Ovary (tissue), 9 donors: ENCODE results near the gene C9. TPM values are rescaled to one million over a fixed set of nuclear protein-coding genes. Genes with fewer than 3 reads are reported as not detected.

Source experiments
- DNase-seq, 5 donors: peaks; one replicate each; pipeline ENCODE4 v3.0.0-alpha.2; 2019 to 2020
- H3K27ac ChIP-seq, 2 donors: fragments of 200-600 bp; one replicate each; pipeline versions ENCODE4 v1.5.1 to v1.8.0; 2019 to 2022
- H3K27me3 ChIP-seq: fragments of 200-600 bp; one replicate; pipeline ENCODE4 v1.8.0; 2022
- H3K36me3 ChIP-seq: fragments of 200-600 bp; sonication (generic); one replicate; pipeline ENCODE4 v1.5.1; 2019
- H3K4me1 ChIP-seq: one replicate; pipeline ENCODE4 v1.8.1; 2013; ENCODE audit warnings: mild to moderate bottlenecking, moderate library complexity; ENCODE audit not compliant: insufficient read depth
- H3K4me3 ChIP-seq: fragments of 200-600 bp; sonication (generic); one replicate; pipeline ENCODE4 v1.5.1; 2017
- H3K9me3 ChIP-seq, 2 donors: fragments of 200-600 bp in 1 of 2; sonication (generic) in 1 of 2; one replicate each; pipeline versions ENCODE4 v1.5.1 to v1.8.1; 2013 to 2019; ENCODE audit warnings: mild to moderate bottlenecking in 1 of 2, moderate library complexity in 1 of 2
- EP300 ChIP-seq: sonication (generic); formaldehyde crosslinking; IDR thresholded peaks from one replicate; pipeline ENCODE4 v1.6.1; 2017; ENCODE audit warnings: antibody characterized with exemption
- POLR2A ChIP-seq: fragments of 450-650 bp; IDR thresholded peaks from one replicate; pipeline ENCODE4 v1.6.1; 2017; ENCODE audit warnings: antibody characterized with exemption, mild to moderate bottlenecking, moderate library complexity
- WGBS, 3 donors: extraction: QIAGEN DNeasy Blood & Tissue Kit in 1 of 3; methylation state at CpG; one replicate each; pipeline versions ENCODE4 v1.1.5 to v1.1.7; 2013 to 2017; 5-methylcytosine and 5-hydroxymethylcytosine counted together
- intact Hi-C, 4 donors: fragments of 100-400 bp; cut with DNase I; formaldehyde crosslinking; loops; one replicate each; pipeline versions ENCODE4 v1.11.0 to v1.15.1; 2022 to 2023
- polyA plus RNA-seq, 2 donors: library from polyadenylated mRNA; stranded (reverse); fragments of 200-250 nt in 1 of 2; fragments of 350-450 nt in 1 of 2; fragmentation: Illumina TruSeq in 1 of 2; extraction: RNeasy Lipid Tissue Mini Kit (QIAGEN cat#74804) in 1 of 2; gene quantifications; one replicate each; pipeline ENCODE4 v1.2.3, GENCODE V29; 2013 to 2014
- total RNA-seq, 7 donors: library from RNA; depleted of rRNA in 2 of 7; stranded (reverse); fragments of >200 nt in 2 of 7; fragmentation: NEBNext Ultra II Directional in 3 of 7; extraction: Animal tissue kit (Norgen Biotek cat#: 25700) in 3 of 7; gene quantifications; one replicate each; pipeline versions ENCODE4 v1.1.0 to v1.2.4, GENCODE V29; 2016 to 2023
- TF ChIP-seq, protein P1 (sequence below), 3 donors: fragments of 450-650 bp in 2 of 3; fragments of 200-600 bp in 1 of 3; IDR thresholded peaks; one replicate each; pipeline versions ENCODE4 v1.5.1 to v1.8.0; 2016 to 2022; ENCODE audit warnings: antibody characterized with exemption in 3 of 3, mild to moderate bottlenecking in 1 of 3
- donor health status: DM: no; HTN: no; CAD: no; lungs with moderate emphysema.
- donor health status: DM: no; HTN: no; CAD: no.
- donor health status: Bipolar disorder and iron deficiency.
- donor health status: DM: yes; HTN: yes; CAD: no.
- donor health status: DM: no; HTN: no; CAD: no.
- donor health status: DM: yes; HTN: yes; CAD: no.

Gene C9
- total and polyA plus RNA-seq, 9 donors, result 0.20 to 0.84 TPM; not detected in 7

DNA sequence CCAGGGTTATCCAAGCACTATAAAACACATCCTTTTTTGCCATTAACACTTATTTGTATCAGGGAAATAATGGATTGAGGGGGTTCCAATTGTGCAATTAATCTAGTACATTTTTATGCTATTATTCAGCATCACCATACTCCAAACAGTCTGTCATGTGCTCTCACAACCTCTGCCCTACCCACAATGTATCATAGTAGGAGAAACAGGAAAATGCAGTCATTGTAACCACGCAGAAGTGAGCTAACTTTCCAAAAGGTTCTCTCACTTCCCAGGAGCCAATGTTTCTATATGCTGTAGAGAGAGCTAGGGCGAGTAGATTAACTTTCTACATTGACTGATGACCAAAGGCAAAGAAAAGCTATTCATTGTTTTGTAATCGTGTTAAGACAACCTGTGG is 30.7 kb upstream of the C9 start:
- no peak for DNase-seq
- no peaks in the 10 kb centered on the region for H3K36me3 ChIP-seq
- no peaks in the 10 kb centered on the region for H3K9me3 ChIP-seq
- no peaks in the 10 kb centered on the region for H3K27me3 ChIP-seq
- peaks cover 10% of the 10 kb centered on the region for H3K4me1 ChIP-seq
- no peak overlapping the region for H3K4me3 ChIP-seq
- intact Hi-C loops, result no loop called here
- no peak overlapping the region for H3K27ac ChIP-seq
- TF ChIP-seq, protein P1, sequence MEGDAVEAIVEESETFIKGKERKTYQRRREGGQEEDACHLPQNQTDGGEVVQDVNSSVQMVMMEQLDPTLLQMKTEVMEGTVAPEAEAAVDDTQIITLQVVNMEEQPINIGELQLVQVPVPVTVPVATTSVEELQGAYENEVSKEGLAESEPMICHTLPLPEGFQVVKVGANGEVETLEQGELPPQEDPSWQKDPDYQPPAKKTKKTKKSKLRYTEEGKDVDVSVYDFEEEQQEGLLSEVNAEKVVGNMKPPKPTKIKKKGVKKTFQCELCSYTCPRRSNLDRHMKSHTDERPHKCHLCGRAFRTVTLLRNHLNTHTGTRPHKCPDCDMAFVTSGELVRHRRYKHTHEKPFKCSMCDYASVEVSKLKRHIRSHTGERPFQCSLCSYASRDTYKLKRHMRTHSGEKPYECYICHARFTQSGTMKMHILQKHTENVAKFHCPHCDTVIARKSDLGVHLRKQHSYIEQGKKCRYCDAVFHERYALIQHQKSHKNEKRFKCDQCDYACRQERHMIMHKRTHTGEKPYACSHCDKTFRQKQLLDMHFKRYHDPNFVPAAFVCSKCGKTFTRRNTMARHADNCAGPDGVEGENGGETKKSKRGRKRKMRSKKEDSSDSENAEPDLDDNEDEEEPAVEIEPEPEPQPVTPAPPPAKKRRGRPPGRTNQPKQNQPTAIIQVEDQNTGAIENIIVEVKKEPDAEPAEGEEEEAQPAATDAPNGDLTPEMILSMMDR (IDR thresholded peaks at IDR 0.05), result no peak
- 63 to 80% (median 73%) methylated on average over 3 of the region's 3 CpGs for WGBS, 3 donors

DNA sequence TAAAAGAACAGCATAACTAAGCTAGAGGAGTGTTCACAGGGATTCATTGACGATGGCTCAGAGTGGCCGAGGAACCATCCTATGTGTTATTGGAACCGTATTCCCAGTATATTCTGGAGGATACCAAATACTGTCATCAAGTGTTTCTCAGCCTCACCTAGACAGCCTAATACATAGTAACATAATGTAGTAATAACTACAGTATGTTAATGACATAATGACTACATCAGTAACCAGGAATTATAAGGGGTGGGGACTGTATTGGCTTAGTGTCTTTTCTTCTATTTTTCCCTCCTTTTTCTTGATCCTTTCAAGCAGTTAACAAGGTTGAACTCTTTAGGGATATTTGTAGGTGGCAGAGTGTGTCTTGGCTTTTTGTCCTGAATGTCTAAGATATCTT is 26.6 kb upstream of the C9 start:
- Histone ChIP-seq H3K27ac (no peak overlapping the region), H3K4me1 (peaks cover 4% of the 10 kb centered on the region), H3K27me3 (no peaks in the 10 kb centered on the region), H3K4me3 (no peak overlapping the region), H3K36me3 (no peaks in the 10 kb centered on the region), H3K9me3 (no peaks in the 10 kb centered on the region)
- no peak for TF ChIP-seq EP300
- intact Hi-C loops, result no loop called here
- WGBS, 3 donors, result 96 to 99% (median 96%) methylated on average over 3 of the region's 3 CpGs
- DNase-seq, result no peak

DNA sequence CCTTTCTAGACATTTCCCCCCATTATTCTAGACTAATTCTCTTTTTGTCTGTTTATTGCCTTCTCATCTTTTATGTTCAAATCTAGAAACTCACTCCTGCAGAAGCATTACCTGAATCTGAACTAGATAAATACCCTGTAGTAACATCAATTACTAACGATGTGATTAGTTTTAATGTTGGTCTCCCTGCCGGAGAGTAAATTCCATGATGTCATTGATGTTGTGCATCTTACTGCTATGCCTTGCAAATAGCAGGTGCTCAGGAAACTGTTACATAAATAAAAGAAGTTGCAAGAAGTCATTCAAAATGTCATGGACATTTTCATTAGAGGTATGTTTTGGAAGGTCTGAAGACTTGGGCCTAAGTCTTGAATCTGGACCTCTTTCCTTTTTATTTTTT is 23.0 kb upstream of the C9 start:
- Histone ChIP-seq H3K4me3 (no peak overlapping the region), H3K4me1 (no peaks in the 10 kb centered on the region), H3K36me3 (no peaks in the 10 kb centered on the region), H3K27me3 (no peaks in the 10 kb centered on the region), H3K9me3 (no peaks in the 10 kb centered on the region), H3K27ac (no peak overlapping the region)
- no peak for DNase-seq
- TF ChIP-seq, protein P1 (IDR thresholded peaks at IDR 0.05), result no peak
- no peak for TF ChIP-seq POLR2A
- no peak for TF ChIP-seq EP300
- intact Hi-C loops, result no loop called here
- WGBS, 3 donors, result 83 to 92% (median 87%) methylated on average over 2 of the region's 2 CpGs

DNA sequence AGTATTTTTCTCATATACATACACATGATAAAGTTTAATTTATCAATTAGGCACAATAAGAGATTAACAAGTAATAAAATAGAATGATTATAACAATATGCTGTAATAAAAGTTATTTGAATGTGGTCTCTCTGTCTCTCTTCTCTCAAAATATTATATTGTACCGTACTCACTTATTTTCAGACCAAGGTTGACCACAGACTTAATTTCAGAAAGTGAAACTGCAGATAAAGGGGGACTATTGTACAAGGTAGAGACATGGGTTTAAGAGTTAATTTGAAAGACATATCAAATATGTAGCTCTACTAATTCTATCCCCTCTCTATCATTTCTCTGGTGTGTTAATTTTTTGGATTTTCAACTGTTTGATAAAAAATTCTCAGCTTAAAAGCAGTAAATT is 20.0 kb upstream of the C9 start:
- 85 to 91% (median 91%) methylated on average over 1 of the region's 1 CpG for WGBS, 3 donors
- intact Hi-C loops, result loop anchor here in 1 of 4 donors (5.0 kb wide), 1 partner anchor 163 kb away; no protein-coding TSS in a partner anchor
- H3K4me1 ChIP-seq, result no peaks in the 10 kb centered on the region
- no peaks in the 10 kb centered on the region for H3K36me3 ChIP-seq
- H3K4me3 ChIP-seq, result no peak overlapping the region
- H3K27me3 ChIP-seq, result no peaks in the 10 kb centered on the region
- no peaks in the 10 kb centered on the region for H3K9me3 ChIP-seq
- no peak for TF ChIP-seq EP300
- TF ChIP-seq, protein P1 (IDR thresholded peaks at IDR 0.05), result no peak
- TF ChIP-seq POLR2A, result no peak
- H3K27ac ChIP-seq, result no peak overlapping the region
- DNase-seq, result no peak

DNA sequence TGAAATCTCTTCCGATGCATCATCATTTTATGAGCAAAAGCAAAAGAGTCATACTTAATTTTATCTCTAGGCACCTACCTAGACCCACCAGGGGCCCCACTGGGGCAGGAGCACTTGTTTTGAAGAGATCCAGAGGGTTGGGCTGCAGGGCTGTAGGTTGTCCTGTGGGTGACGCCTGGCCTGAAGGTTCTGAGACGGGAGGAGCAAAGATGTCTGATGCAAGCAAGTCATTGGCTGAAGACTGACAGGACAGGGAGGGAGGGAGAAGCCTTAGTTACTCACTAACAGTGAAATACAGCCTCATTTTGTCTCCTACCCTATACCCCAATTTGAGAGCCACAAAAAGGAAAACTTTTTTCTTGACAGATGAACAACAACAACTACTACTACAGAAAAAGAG is 17.1 kb upstream of the C9 start:
- intact Hi-C loops, result loop anchor here in 1 of 4 donors (5.0 kb wide), 1 partner anchor 166 kb away; no protein-coding TSS in a partner anchor
- H3K4me1 ChIP-seq, result no peaks in the 10 kb centered on the region
- no peak overlapping the region for H3K27ac ChIP-seq
- H3K27me3 ChIP-seq, result no peaks in the 10 kb centered on the region
- 94 to 97% (median 95%) methylated on average over 3 of the region's 3 CpGs for WGBS, 3 donors
- H3K4me3 ChIP-seq, result no peak overlapping the region
- no peaks in the 10 kb centered on the region for H3K36me3 ChIP-seq
- no peak for DNase-seq
- no peaks in the 10 kb centered on the region for H3K9me3 ChIP-seq
- TF ChIP-seq EP300 (no peak), POLR2A (no peak)
- TF ChIP-seq, protein P1 (IDR thresholded peaks at IDR 0.05), result no peak
